Suprapubic skin (tissue), 4 donors: ENCODE measurements around the gene FILIP1L. TPM values are rescaled to one million over a fixed set of nuclear protein-coding genes. Genes with fewer than 3 reads are reported as not detected.

Source experiments
- DNase-seq, 2 donors: peaks; one replicate each; pipeline ENCODE4 v3.0.0-alpha.2; 2019; ENCODE audit warnings: low spot score in 2 of 2
- H3K27ac ChIP-seq: fragments of 200-600 bp; sonication (generic); one replicate; pipeline ENCODE4 v1.5.1; 2019
- H3K27me3 ChIP-seq: fragments of 200-600 bp; sonication (generic); one replicate; pipeline ENCODE4 v1.5.1; 2019
- H3K36me3 ChIP-seq: fragments of 200-600 bp; sonication (generic); one replicate; pipeline ENCODE4 v1.5.1; 2019
- H3K4me1 ChIP-seq: fragments of 200-600 bp; sonication (generic); one replicate; pipeline ENCODE4 v1.5.1; 2019
- H3K4me3 ChIP-seq: fragments of 200-600 bp; sonication (generic); one replicate; pipeline ENCODE4 v1.5.1; 2019; ENCODE audit warnings: mild to moderate bottlenecking
- H3K9me3 ChIP-seq: fragments of 200-600 bp; sonication (generic); one replicate; pipeline ENCODE4 v1.5.1; 2019
- EP300 ChIP-seq: sonication (generic); formaldehyde crosslinking; IDR thresholded peaks from one replicate; pipeline ENCODE4 v1.6.1; 2017; ENCODE audit warnings: antibody characterized with exemption
- POLR2A ChIP-seq, 2 donors: fragments of 450-650 bp; IDR thresholded peaks; one replicate each; pipeline ENCODE4 v1.6.1; 2017; ENCODE audit warnings: antibody characterized with exemption in 2 of 2, mild to moderate bottlenecking in 2 of 2, moderate library complexity in 2 of 2
- POLR2AphosphoS5 ChIP-seq, 3 donors: sonication (generic); formaldehyde crosslinking; IDR thresholded peaks; one replicate each; pipeline ENCODE4 v1.6.1; 2017; ENCODE audit warnings: antibody characterized with exemption in 3 of 3
- WGBS: methylation state at CpG from one replicate; pipeline ENCODE4 v1.1.5; 2018; 5-methylcytosine and 5-hydroxymethylcytosine counted together
- total RNA-seq, 4 donors: library from RNA; depleted of rRNA; stranded (reverse); fragments of >200 nt; gene quantifications; one replicate each; pipeline ENCODE4 v1.1.0, GENCODE V29; 2016
- TF ChIP-seq, protein P1 (sequence below), 2 donors: fragments of 200-600 bp in 1 of 2; fragments of 450-650 bp in 1 of 2; sonication (generic) in 1 of 2; IDR thresholded peaks; one replicate each; pipeline ENCODE4 v1.5.1; 2016 to 2019; ENCODE audit warnings: antibody characterized with exemption in 2 of 2, mild to moderate bottlenecking in 1 of 2, moderate library complexity in 1 of 2

The FILIP1L gene
- total RNA-seq, 4 donors from 2014 or later, result 14.0 to 19.9 (median 15.9) TPM

DNA sequence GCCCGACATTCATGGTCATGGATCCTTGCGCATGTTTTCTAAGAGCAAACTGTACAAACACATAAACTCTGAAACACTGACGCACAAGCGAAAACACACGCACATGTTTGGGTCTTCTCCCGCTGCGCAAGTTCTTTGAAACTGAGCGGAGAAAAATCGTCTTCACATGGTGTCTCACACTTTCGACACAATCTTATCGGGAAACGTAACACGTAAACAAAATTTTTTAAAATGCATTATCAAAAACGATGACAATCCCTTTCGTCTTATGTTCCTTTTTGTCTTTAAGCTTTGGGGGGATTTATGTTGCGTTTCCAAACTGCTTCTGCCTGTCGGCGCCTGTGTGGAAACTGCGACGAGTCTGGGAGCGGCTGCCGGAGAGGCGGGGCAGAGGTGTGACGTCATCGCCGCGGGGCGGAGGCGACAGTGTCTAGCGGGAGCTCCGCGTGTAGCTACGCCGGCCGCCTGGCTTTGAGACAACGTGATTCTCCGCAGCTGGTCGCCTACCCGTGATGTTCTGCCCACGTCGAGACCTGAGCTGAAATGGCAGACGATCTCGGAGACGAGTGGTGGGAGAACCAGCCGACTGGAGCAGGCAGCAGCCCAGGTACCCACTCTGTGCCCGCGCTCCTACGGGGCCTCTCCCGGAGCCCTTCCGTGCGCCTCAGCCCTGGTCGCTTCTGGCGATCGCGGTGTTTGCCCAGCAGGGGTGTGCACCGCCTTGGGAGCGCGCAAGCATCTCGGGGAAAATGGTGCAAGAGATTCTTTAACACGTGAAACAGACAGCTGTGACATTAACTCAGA lies 296.7 kb downstream of the FILIP1L start, which contains the start of gene CMSS1:
Gene CMSS1, plus strand, starts transcription at position 426 of the 804 bp plus-strand sequence.
- Histone ChIP-seq H3K4me3 (peak within 1 kb of the TSS; percentile 75), H3K9me3 (no peaks in the 10 kb centered on the region), H3K27me3 (no peaks in the 10 kb centered on the region), H3K4me1 (peaks cover 19% of the 10 kb centered on the region), H3K27ac (peak within 1 kb of the TSS; percentile 85), H3K36me3 (no peaks in the 10 kb centered on the region)
- DNase-seq, result peak; percentile 97 to 98
- TF ChIP-seq POLR2AphosphoS5 (IDR thresholded peaks at IDR 0.05) (peak in 1 of 3 donors; percentile 31), EP300 (no peak), POLR2A (IDR thresholded peaks at IDR 0.05) (peak in 1 of 2 donors; percentile 77)
- TF ChIP-seq, protein P1, sequence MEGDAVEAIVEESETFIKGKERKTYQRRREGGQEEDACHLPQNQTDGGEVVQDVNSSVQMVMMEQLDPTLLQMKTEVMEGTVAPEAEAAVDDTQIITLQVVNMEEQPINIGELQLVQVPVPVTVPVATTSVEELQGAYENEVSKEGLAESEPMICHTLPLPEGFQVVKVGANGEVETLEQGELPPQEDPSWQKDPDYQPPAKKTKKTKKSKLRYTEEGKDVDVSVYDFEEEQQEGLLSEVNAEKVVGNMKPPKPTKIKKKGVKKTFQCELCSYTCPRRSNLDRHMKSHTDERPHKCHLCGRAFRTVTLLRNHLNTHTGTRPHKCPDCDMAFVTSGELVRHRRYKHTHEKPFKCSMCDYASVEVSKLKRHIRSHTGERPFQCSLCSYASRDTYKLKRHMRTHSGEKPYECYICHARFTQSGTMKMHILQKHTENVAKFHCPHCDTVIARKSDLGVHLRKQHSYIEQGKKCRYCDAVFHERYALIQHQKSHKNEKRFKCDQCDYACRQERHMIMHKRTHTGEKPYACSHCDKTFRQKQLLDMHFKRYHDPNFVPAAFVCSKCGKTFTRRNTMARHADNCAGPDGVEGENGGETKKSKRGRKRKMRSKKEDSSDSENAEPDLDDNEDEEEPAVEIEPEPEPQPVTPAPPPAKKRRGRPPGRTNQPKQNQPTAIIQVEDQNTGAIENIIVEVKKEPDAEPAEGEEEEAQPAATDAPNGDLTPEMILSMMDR (IDR thresholded peaks at IDR 0.05), result peak in 1 of 2 donors; percentile 14
- under 1% methylated on average over 60 of the region's 60 CpGs for WGBS

DNA sequence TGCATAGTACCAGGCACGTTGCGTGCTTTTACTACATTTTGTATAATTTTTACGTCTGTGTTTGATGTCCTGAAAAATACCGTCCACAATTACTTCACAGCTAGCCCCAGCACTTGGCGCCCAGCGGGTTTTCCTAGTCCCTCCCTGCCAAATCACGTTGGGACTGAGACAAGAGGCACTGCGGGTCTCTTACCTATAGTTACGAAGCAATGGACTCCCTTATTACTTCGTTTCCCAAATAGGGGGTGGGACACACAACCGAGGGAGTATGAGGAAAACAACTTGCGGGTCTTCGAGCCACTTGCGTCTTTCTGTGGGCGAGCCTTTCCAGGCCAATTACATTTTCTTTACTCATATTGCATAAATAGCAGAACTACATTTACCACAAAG lies 297.3 kb downstream of the FILIP1L start:
- H3K36me3 ChIP-seq, result no peaks in the 10 kb centered on the region
- 1% methylated on average over 15 of the region's 15 CpGs for WGBS
- DNase-seq, result peak in 1 of 2 donors; percentile 72
- peaks cover 19% of the 10 kb centered on the region for H3K4me1 ChIP-seq
- TF ChIP-seq, protein P1 (IDR thresholded peaks at IDR 0.05), result no peak
- TF ChIP-seq POLR2AphosphoS5 (IDR thresholded peaks at IDR 0.05), result no peak
- TF ChIP-seq POLR2A (IDR thresholded peaks at IDR 0.05), result no peak
- no peak for TF ChIP-seq EP300
- H3K27me3 ChIP-seq, result no peaks in the 10 kb centered on the region
- H3K4me3 ChIP-seq, result peak overlapping the region; percentile 75
- H3K27ac ChIP-seq, result peak overlapping the region; percentile 85
- no peaks in the 10 kb centered on the region for H3K9me3 ChIP-seq

GRCh38 chr3:99810403-99810802 lies 303.9 kb downstream of the FILIP1L start:
- Histone ChIP-seq H3K9me3 (no peaks in the 10 kb centered on the region), H3K4me1 (no peaks in the 10 kb centered on the region), H3K27me3 (no peaks in the 10 kb centered on the region), H3K27ac (no peak overlapping the region), H3K36me3 (no peaks in the 10 kb centered on the region), H3K4me3 (no peak overlapping the region)
- TF ChIP-seq EP300 (no peak), POLR2A (IDR thresholded peaks at IDR 0.05) (no peak), POLR2AphosphoS5 (IDR thresholded peaks at IDR 0.05) (no peak)
- TF ChIP-seq, protein P1 (IDR thresholded peaks at IDR 0.05), result no peak
- DNase-seq, result no peak
- 96% methylated on average over 1 of the region's 1 CpG for WGBS

- no peak overlapping the region for H3K4me3 ChIP-seq
- H3K27me3 ChIP-seq, result no peaks in the 10 kb centered on the region
- H3K9me3 ChIP-seq, result peaks cover 7% of the 10 kb centered on the region
- H3K27ac ChIP-seq, result no peak overlapping the region
- TF ChIP-seq EP300, result no peak
- no peak for TF ChIP-seq POLR2A (IDR thresholded peaks at IDR 0.05)
- TF ChIP-seq, protein P1 (IDR thresholded peaks at IDR 0.05), result no peak
- TF ChIP-seq POLR2AphosphoS5 (IDR thresholded peaks at IDR 0.05), result no peak
- no peaks in the 10 kb centered on the region for H3K36me3 ChIP-seq
- H3K4me1 ChIP-seq, result no peaks in the 10 kb centered on the region
- no peak for DNase-seq
- WGBS, result 100% methylated on average over 2 of the region's 2 CpGs
Observed at GRCh38 chr3:99809565-99809964, 304.7 kb downstream of the FILIP1L start.

- Histone ChIP-seq H3K27ac (no peak overlapping the region), H3K36me3 (no peaks in the 10 kb centered on the region), H3K4me3 (no peak overlapping the region), H3K4me1 (no peaks in the 10 kb centered on the region), H3K27me3 (no peaks in the 10 kb centered on the region), H3K9me3 (peaks cover 9% of the 10 kb centered on the region)
- WGBS, result 49% methylated on average over 4 of the region's 4 CpGs
- TF ChIP-seq POLR2A (IDR thresholded peaks at IDR 0.05), result no peak
- TF ChIP-seq EP300, result no peak
- TF ChIP-seq, protein P1 (IDR thresholded peaks at IDR 0.05), result peak; percentile 40 to 72
- DNase-seq, result no peak
Observed at GRCh38 chr3:99808163-99808794, 306.0 kb downstream of the FILIP1L start.
